ENCODE measurements around the gene HLA-F. TPM values are rescaled to one million over a fixed set of nuclear protein-coding genes. Genes with fewer than 3 reads are reported as not detected.

The HLA-F gene
- total RNA-seq, 2 experiments from 2014 or later = 216 to 229 TPM

DNA sequence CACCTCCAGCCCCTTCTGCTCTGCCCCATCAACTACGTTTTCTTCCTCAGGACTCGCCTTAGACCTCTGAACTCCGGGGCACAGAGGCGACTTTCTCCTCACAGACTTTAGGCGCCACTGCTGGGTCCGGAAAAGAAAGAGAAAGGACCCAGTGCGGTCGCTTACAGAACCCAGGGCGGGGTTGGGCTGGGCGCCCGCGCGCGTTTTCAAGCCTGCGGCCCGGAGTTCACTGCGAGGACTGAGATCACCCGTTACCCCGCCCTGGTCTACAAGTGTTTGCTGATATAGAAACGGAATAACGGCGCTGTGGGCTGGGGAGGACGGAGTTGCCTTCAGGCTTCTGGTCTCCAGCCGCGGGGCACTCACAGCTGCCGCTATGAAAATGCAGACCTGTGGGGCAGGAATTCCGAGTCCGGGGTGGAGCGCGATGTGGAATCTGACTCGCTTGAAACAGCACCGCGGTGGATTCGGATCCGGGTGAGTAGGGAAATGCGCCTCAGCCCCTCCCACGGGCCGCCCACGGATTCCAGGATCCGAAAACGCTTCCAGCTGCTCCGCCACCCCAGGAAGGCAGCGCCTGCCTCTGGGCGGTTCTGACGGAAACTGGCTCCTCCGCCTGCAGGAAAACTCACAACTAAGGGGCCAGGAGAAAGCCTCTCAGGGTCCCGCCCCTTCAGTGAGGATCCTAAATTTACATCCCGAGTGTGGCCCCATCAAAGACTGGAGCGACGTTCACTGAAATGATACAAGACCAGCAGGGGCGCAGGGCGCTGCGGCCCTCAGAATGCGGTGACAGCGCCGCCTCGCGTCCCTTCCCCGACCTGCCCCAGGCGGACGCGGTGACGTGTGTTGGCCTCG is 29.4 kb downstream of the HLA-F start:
- Mint-ChIP-seq H3K9me3 (ENCODE audit: low read depth) (no peaks in the 10 kb centered on the region), H3K36me3 (ENCODE audit: low read depth) (no peaks in the 10 kb centered on the region), H3K27me3 (no peaks in the 10 kb centered on the region), H3K27ac (peak overlapping the region; percentile 89), H3K4me1 (peaks cover 23% of the 10 kb centered on the region), H3K4me3 (peak overlapping the region; percentile 83)
- ChIA-PET CTCF (interaction anchor here (0.6 to 8.8 kb wide), 18 partner anchors 8 to 868 kb away, joined by 3 to 94 read pairs (median 3); partner anchors contain the start of gene POLR1H), POLR2A (no interaction called here)
- DNase-seq = peak; percentile 93
- intact Hi-C loops (cut with DNase I, micrococcal nuclease) = loop anchor here (1.0 to 5.0 kb wide), 7 partner anchors 14 to 214 kb away; partner anchors contain the start of gene HLA-A (in 1 of the 2)
- peak; percentile 80 for ATAC-seq

DNA sequence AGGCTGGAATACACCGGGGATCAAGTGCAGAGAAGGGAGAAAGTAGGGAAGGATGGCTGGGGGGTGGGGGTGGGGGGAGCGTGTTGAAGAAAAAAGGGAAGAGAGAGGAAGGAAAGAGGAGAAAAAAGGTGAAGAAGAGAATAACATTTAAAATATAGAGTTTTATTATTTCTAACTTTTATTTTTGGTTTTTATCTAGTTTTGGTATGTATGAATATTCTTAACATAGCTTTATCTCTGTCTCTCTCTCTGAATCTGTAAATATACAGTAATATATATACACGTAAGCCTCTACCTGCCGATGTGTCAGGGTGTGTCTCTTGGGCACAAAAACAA is 30.0 kb downstream of the HLA-F start:
- intact Hi-C loops (cut with DNase I, micrococcal nuclease) = loop anchor here (1.0 to 5.0 kb wide), 7 partner anchors 15 to 213 kb away; partner anchors contain the start of gene HLA-A (in 1 of the 2)
- POLR2A ChIA-PET = no interaction called here
- Mint-ChIP-seq H3K36me3 (ENCODE audit: low read depth) (no peaks in the 10 kb centered on the region), H3K9me3 (ENCODE audit: low read depth) (no peaks in the 10 kb centered on the region), H3K27ac (peak overlapping the region; percentile 89), H3K27me3 (no peaks in the 10 kb centered on the region), H3K4me3 (peak overlapping the region; percentile 83), H3K4me1 (peaks cover 18% of the 10 kb centered on the region)
- ATAC-seq (no peak), DNase-seq (no peak)
- CTCF ChIA-PET = interaction anchor here (0.7 to 8.8 kb wide), 14 partner anchors 8 to 308 kb away, joined by 3 to 94 read pairs (median 3); partner anchors contain the start of gene POLR1H

DNA sequence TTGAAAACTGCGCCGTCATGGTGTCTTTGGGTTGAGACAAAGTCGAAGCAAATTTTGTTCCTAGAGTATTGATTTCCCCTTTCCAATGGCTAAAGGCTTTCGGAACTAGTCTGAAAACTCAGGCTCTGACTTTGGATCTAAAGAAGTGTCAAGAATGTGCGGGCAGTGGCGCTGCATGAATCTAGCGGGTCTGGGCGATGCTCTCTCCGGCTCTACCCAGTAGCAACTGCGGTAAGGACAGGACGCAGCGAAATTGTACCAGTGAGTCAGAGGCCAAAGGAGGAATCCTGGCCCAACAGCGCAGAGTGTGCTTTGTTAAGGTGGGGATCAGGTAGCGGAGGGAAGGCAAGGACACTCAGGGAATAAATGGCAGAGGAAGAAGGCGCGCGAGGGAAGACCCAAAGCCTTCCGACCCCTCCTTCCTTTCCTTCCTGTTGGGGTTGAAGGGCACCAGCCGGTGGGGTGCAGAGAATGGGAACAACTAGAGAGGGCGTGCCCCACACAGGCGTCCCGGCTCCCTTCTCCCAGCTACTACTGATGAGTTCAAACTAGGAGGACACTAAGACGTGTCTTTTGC is 32.1 kb downstream of the HLA-F start:
- Mint-ChIP-seq H3K27me3 (no peaks in the 10 kb centered on the region), H3K4me3 (no peak overlapping the region), H3K36me3 (ENCODE audit: low read depth) (no peaks in the 10 kb centered on the region), H3K4me1 (peaks cover 4% of the 10 kb centered on the region), H3K27ac (no peak overlapping the region), H3K9me3 (ENCODE audit: low read depth) (no peaks in the 10 kb centered on the region)
- ChIA-PET POLR2A (no interaction called here), CTCF (interaction anchor here (0.8 to 8.8 kb wide), 3 partner anchors 19 to 164 kb away, joined by 3 to 94 read pairs (median 4); no protein-coding TSS in a partner anchor)
- ATAC-seq (no peak), DNase-seq (no peak)
- intact Hi-C loops (cut with DNase I, micrococcal nuclease) = no loop called here

DNA sequence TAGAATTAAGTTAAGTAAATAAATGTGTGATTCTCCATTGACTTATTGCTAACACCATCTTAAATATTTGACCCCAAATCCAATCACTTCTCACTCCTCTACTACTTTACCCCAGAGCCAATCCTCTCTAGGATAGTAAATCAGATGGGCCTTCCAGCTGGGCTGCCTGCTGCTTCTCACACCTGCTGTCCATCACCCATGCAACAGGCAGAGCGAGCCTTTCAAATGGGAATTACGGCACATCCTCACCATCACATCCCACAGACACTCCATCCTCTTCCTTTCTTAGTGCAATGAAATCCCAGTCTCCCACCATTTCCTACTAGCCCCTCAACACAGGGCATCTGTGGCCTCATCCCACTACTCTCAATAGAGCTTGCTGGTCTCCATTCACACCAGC is 34.0 kb downstream of the HLA-F start:
- Mint-ChIP-seq H3K9me3 (ENCODE audit: low read depth) (no peaks in the 10 kb centered on the region), H3K27ac (no peak overlapping the region), H3K36me3 (ENCODE audit: low read depth) (no peaks in the 10 kb centered on the region), H3K27me3 (no peaks in the 10 kb centered on the region), H3K4me3 (no peak overlapping the region), H3K4me1 (peaks cover 3% of the 10 kb centered on the region)
- intact Hi-C loops (cut with DNase I, micrococcal nuclease) = no loop called here
- ChIA-PET CTCF (interaction anchor here (1.1 to 1.3 kb wide), 3 partner anchors 41 to 107 kb away, joined by 3 to 5 read pairs (median 4); no protein-coding TSS in a partner anchor), POLR2A (no interaction called here)
- ATAC-seq (no peak), DNase-seq (no peak)

DNA sequence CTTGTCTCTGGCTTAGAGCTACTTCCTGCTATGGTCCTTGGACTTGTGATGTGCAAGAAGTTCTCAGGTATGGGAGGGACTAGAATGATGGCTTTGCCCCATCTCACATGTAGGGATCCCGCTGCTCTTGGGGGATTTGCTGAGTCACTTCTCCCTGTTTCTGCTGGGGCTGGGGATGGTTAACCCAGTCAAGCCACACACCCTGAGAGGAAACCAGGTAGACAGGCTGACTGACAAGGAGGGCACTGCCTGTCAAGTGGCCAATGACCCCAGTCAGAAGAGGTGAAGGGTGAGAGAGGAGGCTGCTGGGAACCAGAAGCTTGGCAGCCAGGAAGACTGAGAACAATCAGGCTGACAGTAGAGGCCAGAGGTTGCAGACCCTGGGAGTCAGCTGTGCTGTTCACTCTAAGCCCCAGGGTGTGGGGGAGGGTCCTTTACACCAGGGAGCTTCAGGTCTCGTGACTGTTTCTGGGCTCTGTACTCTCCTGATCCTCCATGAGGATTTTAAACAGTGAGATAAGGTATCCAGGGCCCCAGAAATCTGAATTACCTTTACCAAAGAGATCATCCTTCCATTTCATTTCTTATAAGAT is 34.6 kb downstream of the HLA-F start:
- CTCF ChIA-PET = interaction anchor here (1.1 to 2.8 kb wide), 7 partner anchors 8 to 108 kb away, joined by 3 to 15 read pairs (median 4); no protein-coding TSS in a partner anchor
- DNase-seq (no peak), ATAC-seq (no peak)
- H3K4me1 Mint-ChIP-seq = peaks cover 2% of the 10 kb centered on the region
- intact Hi-C loops (cut with DNase I, micrococcal nuclease) = no loop called here
- H3K36me3 Mint-ChIP-seq (ENCODE audit: low read depth) = no peaks in the 10 kb centered on the region
- no peaks in the 10 kb centered on the region for H3K9me3 Mint-ChIP-seq (ENCODE audit: low read depth)
- H3K27me3 Mint-ChIP-seq = no peaks in the 10 kb centered on the region
- no peak overlapping the region for H3K27ac Mint-ChIP-seq
- POLR2A ChIA-PET = interaction anchor here (0.6 kb wide), 1 partner anchor 924 kb away, joined by 4 read pairs; no protein-coding TSS in a partner anchor
- no peak overlapping the region for H3K4me3 Mint-ChIP-seq

DNA sequence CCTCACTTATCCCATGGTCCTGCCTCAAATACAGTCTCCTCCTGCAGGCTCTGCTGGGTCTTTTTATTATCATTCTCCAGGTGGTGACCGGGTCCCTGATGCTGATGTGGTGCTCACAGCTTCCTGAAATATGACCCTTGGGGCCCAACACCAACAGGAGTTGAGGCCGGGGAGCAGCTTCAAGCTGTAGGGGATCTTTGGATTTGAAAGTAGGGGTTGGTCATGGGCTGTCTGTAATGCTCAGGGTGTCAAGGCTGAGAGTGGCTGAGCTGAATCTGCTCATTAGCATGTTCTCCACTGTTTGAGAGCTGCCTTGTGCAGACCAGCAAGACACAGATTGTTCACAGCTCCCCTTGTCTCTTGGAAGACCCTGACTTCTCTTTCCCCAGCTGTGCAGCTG is 35.5 kb downstream of the HLA-F start:
- ChIA-PET CTCF (interaction anchor here (0.5 to 2.8 kb wide), 7 partner anchors 9 to 477 kb away, joined by 3 to 15 read pairs (median 4); no protein-coding TSS in a partner anchor), POLR2A (interaction anchor here (0.6 kb wide), 1 partner anchor 925 kb away, joined by 4 read pairs; no protein-coding TSS in a partner anchor)
- Mint-ChIP-seq H3K27me3 (no peaks in the 10 kb centered on the region), H3K4me1 (peaks cover 4% of the 10 kb centered on the region), H3K27ac (no peak overlapping the region), H3K36me3 (ENCODE audit: low read depth) (no peaks in the 10 kb centered on the region), H3K4me3 (no peak overlapping the region), H3K9me3 (ENCODE audit: low read depth) (no peaks in the 10 kb centered on the region)
- intact Hi-C loops (cut with DNase I, micrococcal nuclease) = no loop called here
- no peak for DNase-seq
- no peak for ATAC-seq

DNA sequence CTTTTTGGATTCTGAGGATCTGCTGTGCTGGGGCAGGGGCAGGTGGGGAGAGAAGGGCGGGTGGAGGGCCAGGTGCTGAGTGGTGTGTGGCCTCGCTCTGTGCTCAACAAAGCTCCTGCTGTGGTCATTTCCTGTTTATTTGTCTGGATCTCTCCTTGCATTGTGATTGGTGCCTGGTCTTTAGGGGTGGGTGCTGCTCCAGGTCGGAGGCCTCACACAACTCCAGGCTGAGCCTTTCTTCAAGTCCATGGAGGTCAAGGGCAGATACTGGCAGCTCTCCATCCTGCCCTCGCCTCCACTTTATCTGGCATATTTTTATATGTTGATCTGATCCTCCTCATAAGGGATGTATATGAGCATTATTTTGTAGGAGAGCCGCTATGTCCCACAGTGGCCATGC is 36.2 kb downstream of the HLA-F start:
- Mint-ChIP-seq H3K36me3 (ENCODE audit: low read depth) (no peaks in the 10 kb centered on the region), H3K4me3 (no peak overlapping the region), H3K9me3 (ENCODE audit: low read depth) (no peaks in the 10 kb centered on the region), H3K27ac (no peak overlapping the region), H3K4me1 (peaks cover 9% of the 10 kb centered on the region), H3K27me3 (no peaks in the 10 kb centered on the region)
- CTCF ChIA-PET = interaction anchor here (0.8 to 2.8 kb wide), 3 partner anchors 10 to 73 kb away, joined by 4 to 15 read pairs (median 4); no protein-coding TSS in a partner anchor
- intact Hi-C loops (cut with DNase I, micrococcal nuclease) = no loop called here
- ATAC-seq = no peak
- POLR2A ChIA-PET = no interaction called here
- no peak for DNase-seq

DNA sequence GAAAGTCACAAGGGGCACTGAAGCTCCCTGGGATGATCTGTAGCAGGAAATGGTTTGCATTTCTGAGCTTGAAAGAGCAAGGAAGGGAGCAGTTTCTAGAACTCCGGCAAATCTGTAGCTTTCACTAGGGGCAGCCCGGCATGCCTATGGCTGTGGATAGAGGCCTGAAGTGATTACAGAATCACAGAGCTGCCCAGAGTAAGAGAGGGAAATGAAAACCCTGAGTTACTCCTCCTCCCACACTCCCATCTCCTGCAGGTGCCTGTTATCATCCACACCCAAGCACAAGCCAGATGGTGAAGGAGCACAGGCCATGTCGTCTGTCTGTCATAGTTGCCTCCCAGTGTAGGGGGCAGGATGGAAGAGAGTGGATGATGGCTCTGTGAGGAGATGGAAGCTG is 37.1 kb downstream of the HLA-F start:
- POLR2A ChIA-PET = no interaction called here
- ATAC-seq (no peak), DNase-seq (no peak)
- CTCF ChIA-PET = interaction anchor here (0.6 to 2.8 kb wide), 6 partner anchors 22 to 1389 kb away, joined by 3 to 15 read pairs (median 3); no protein-coding TSS in a partner anchor
- Mint-ChIP-seq H3K27me3 (no peaks in the 10 kb centered on the region), H3K9me3 (ENCODE audit: low read depth) (no peaks in the 10 kb centered on the region), H3K27ac (no peak overlapping the region), H3K36me3 (ENCODE audit: low read depth) (no peaks in the 10 kb centered on the region), H3K4me1 (peaks cover 11% of the 10 kb centered on the region), H3K4me3 (no peak overlapping the region)
- intact Hi-C loops (cut with DNase I, micrococcal nuclease) = no loop called here

DNA sequence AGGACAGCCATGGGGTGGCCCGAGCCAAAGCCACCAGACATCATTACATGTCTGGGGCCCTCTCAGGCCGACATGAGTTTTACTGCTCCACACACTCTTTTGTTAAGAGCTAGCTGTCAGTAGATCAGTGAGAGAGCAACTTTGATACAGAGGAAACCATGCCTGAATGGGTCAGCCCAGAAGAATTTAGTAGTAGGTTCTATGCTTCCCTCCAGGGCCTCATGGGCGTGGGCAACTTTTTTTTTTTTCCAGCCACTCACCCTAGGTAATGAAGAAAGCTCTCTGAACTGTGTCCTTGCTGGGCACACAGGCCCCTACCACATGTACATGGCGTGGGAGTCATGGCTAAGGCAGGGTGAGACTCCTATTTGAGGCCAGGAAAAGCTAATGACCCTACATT is 38.8 kb downstream of the HLA-F start:
- ATAC-seq (no peak), DNase-seq (no peak)
- Mint-ChIP-seq H3K27me3 (peaks cover 3% of the 10 kb centered on the region), H3K4me1 (peaks cover 11% of the 10 kb centered on the region), H3K4me3 (no peak overlapping the region), H3K9me3 (ENCODE audit: low read depth) (no peaks in the 10 kb centered on the region), H3K36me3 (ENCODE audit: low read depth) (no peaks in the 10 kb centered on the region), H3K27ac (no peak overlapping the region)
- CTCF ChIA-PET = interaction anchor here (0.6 kb wide), 1 partner anchor 30 kb away, joined by 3 read pairs; no protein-coding TSS in a partner anchor
- intact Hi-C loops (cut with DNase I, micrococcal nuclease) = no loop called here
- POLR2A ChIA-PET = no interaction called here

DNA sequence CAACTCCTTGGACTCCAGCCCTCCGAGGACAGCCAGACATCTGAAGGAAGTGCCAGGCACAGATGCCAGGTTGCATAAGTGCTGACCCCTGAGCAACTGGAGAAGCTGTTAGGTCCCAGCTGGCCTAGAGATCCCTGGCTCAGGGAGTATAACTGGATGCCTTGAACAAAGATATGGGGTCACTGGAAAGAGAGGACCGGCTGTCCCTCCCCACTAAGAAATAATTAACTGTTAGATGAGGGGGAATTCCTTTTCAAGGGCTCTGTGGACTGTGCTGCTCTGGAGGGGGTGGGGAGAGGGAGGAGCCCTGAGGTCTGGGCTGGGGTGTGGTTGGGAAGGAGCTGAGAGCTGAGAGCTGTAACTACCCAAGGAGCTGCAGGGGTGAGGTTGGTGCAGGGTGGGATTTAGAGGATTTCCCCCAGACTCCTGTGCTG is 39.6 kb downstream of the HLA-F start:
- Mint-ChIP-seq H3K36me3 (ENCODE audit: low read depth) (no peaks in the 10 kb centered on the region), H3K4me1 (peaks cover 11% of the 10 kb centered on the region), H3K27me3 (peaks cover 9% of the 10 kb centered on the region), H3K9me3 (ENCODE audit: low read depth) (no peaks in the 10 kb centered on the region), H3K4me3 (no peak overlapping the region), H3K27ac (no peak overlapping the region)
- ChIA-PET CTCF (interaction anchor here (1.4 kb wide), 1 partner anchor 9 kb away, joined by 3 read pairs; no protein-coding TSS in a partner anchor), POLR2A (no interaction called here)
- DNase-seq (no peak), ATAC-seq (no peak)
- intact Hi-C loops (cut with DNase I, micrococcal nuclease) = no loop called here

Data from activated CD4-positive, alpha-beta T cell treated with anti-CD3 and anti-CD28 coated beads for 36 hours (primary cell).